Natural killer cell (primary cell): ENCODE measurements around the gene ZNRF3. TPM values are rescaled to one million over a fixed set of nuclear protein-coding genes. Genes with fewer than 3 reads are reported as not detected.

Source experiments
- ATAC-seq, 3 donors: fragments of 150-1000 bp in 2 of 3; fragments of 200-7000 bp in 1 of 3; cut with Tn5 transposase; 1 replicate in 1 of 3; 2 replicates in 2 of 3; pipeline ENCODE4 v1.10.0; 2021; ENCODE audit warnings: mild to moderate bottlenecking in 2 of 3, moderate library complexity in 2 of 3
- DNase-seq, 2 donors: peaks; one replicate each; pipeline versions ENCODE4 v3.0.0 to v3.0.0-alpha.2; 2013 to 2021; ENCODE audit warnings: mixed read lengths in 1 of 2
- H3K27ac ChIP-seq: one replicate; pipeline ENCODE4 v1.5.1; 2013; ENCODE audit warnings: mild to moderate bottlenecking, low read length
- H3K27me3 ChIP-seq: one replicate; pipeline ENCODE4 v1.6.1; 2013; ENCODE audit warnings: low read length; ENCODE audit not compliant: control insufficient read depth, insufficient read depth
- H3K36me3 ChIP-seq: one replicate; pipeline ENCODE4 v1.6.1; 2013; ENCODE audit warnings: low read length; ENCODE audit not compliant: control insufficient read depth, insufficient read depth
- H3K4me1 ChIP-seq: one replicate; pipeline ENCODE4 v1.6.1; 2013; ENCODE audit warnings: low read length; ENCODE audit not compliant: control insufficient read depth, insufficient read depth
- H3K4me3 ChIP-seq: one replicate; pipeline ENCODE4 v1.5.1; 2013; ENCODE audit warnings: low read length
- H3K9me3 ChIP-seq: one replicate; pipeline ENCODE4 v1.6.1; 2013; ENCODE audit warnings: low read length; ENCODE audit not compliant: control insufficient read depth, insufficient read depth
- H3K27ac Mint-ChIP-seq, 2 donors: one replicate each; pipeline ENCODE4 v1.8.0; 2022; ENCODE audit warnings: mild to moderate bottlenecking in 2 of 2, mixed read lengths in 2 of 2, moderate library complexity in 1 of 2
- H3K27me3 Mint-ChIP-seq, 2 donors: one replicate each; pipeline ENCODE4 v1.8.0; 2022; ENCODE audit warnings: low read depth in 2 of 2, mixed read lengths in 2 of 2
- H3K36me3 Mint-ChIP-seq: one replicate; pipeline ENCODE4 v1.8.0; 2022; ENCODE audit warnings: mixed read lengths
- H3K4me1 Mint-ChIP-seq, 2 donors: one replicate each; pipeline ENCODE4 v1.8.0; 2022; ENCODE audit warnings: mixed read lengths in 2 of 2
- H3K4me3 Mint-ChIP-seq: one replicate; pipeline ENCODE4 v1.8.0; 2022; ENCODE audit warnings: mild to moderate bottlenecking, moderate library complexity, mixed read lengths
- H3K9me3 Mint-ChIP-seq, 2 donors: one replicate each; pipeline ENCODE4 v1.8.0; 2022; ENCODE audit warnings: mixed read lengths in 2 of 2
- WGBS: methylation state at CpG from one replicate; pipeline ENCODE4 v1.1.7; 2013; ENCODE audit warnings: missing lambda C conversion rate; ENCODE audit not compliant: insufficient coverage; 5-methylcytosine and 5-hydroxymethylcytosine counted together
- intact Hi-C: fragments of 100-400 bp; cut with micrococcal nuclease; formaldehyde crosslinking; loops from one replicate; pipeline ENCODE4 v1.14.2; 2022
- total RNA-seq, 4 donors: library from RNA; stranded (reverse); fragments of 120-200 nt in 1 of 4; gene quantifications; one replicate each; pipeline versions ENCODE4 v1.2.3 to v1.2.4, GENCODE V29; 2013 to 2022
- TF ChIP-seq, protein P1 (sequence below): fragments of 200-600 bp; IDR thresholded peaks from one replicate; pipeline ENCODE4 v1.8.0; 2022; ENCODE audit warnings: antibody characterized with exemption

Gene ZNRF3
- total RNA-seq, 3 donors from 2014 or later (not counting 1 experiment from before 2014, with no cell fraction given) = 0.23 to 0.34 (median 0.33) TPM

GRCh38 chr22:29032014-29032475 lies 148.7 kb downstream of the ZNRF3 start:
- intact Hi-C loops = loop anchor here (5.0 kb wide), 2 partner anchors 75 to 95 kb away; no protein-coding TSS in a partner anchor
- H3K9me3 ChIP-seq = no peaks in the 10 kb centered on the region
- 89% methylated on average over 8 of the region's 8 CpGs for WGBS

GRCh38 chr22:29032584-29032983 lies 149.2 kb downstream of the ZNRF3 start:
- WGBS = 94% methylated on average over 2 of the region's 2 CpGs

More at GRCh38 chr22:29032014-29032475, 148.7 kb downstream of the ZNRF3 start:
- Histone ChIP-seq H3K27me3 (peaks cover 33% of the 10 kb centered on the region), H3K36me3 (no peaks in the 10 kb centered on the region), H3K4me3 (no peak overlapping the region), H3K27ac (no peak overlapping the region), H3K4me1 (peaks cover 25% of the 10 kb centered on the region)
- H3K27ac Mint-ChIP-seq = no peak overlapping the region
- peak in 1 of 3 donors; percentile 16 for ATAC-seq
- H3K9me3 Mint-ChIP-seq = no peaks in the 10 kb centered on the region
- peaks cover 51 to 65% of the 10 kb centered on the region in 2 donors for H3K27me3 Mint-ChIP-seq
- H3K4me1 Mint-ChIP-seq = peaks cover 20 to 28% of the 10 kb centered on the region in 2 donors
- H3K4me3 Mint-ChIP-seq = no peak overlapping the region
- TF ChIP-seq, protein P1, sequence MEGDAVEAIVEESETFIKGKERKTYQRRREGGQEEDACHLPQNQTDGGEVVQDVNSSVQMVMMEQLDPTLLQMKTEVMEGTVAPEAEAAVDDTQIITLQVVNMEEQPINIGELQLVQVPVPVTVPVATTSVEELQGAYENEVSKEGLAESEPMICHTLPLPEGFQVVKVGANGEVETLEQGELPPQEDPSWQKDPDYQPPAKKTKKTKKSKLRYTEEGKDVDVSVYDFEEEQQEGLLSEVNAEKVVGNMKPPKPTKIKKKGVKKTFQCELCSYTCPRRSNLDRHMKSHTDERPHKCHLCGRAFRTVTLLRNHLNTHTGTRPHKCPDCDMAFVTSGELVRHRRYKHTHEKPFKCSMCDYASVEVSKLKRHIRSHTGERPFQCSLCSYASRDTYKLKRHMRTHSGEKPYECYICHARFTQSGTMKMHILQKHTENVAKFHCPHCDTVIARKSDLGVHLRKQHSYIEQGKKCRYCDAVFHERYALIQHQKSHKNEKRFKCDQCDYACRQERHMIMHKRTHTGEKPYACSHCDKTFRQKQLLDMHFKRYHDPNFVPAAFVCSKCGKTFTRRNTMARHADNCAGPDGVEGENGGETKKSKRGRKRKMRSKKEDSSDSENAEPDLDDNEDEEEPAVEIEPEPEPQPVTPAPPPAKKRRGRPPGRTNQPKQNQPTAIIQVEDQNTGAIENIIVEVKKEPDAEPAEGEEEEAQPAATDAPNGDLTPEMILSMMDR = no peak
- H3K36me3 Mint-ChIP-seq = no peaks in the 10 kb centered on the region
- DNase-seq = no peak

DNA sequence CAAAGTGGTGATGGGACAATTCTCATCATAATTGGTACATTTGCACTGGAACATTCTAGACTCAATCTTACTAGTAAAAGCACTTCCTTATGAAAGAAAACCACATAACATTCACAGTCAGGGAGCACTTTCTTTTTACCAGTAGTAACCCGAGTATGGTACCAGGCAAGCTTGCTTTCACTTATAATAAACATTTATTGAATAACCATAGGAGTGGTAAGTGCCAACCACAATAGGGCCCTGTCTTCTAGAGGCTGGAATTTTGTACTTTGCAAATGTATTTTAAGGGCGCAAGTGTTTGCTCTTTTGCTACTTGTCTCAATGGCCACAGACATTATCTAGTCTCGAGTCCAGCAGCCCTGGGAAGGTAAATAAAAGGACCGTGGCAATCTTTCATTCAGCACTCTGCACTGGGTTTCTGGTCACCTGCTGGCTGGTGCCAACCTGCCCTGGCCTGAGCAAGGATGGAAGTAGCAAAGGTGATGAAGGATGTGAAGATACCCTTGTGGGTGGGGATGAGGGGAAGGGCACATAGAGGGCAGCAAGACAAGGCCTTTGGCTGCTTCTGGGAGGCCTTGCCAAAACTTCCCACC lies 154.1 kb downstream of the ZNRF3 start:
- H3K27ac Mint-ChIP-seq = no peak overlapping the region
- no peak overlapping the region for H3K27ac ChIP-seq
- intact Hi-C loops = no loop called here
- no peaks in the 10 kb centered on the region for H3K36me3 Mint-ChIP-seq
- ATAC-seq (no peak), DNase-seq (no peak)
- 81% methylated on average over 3 of the region's 4 CpGs for WGBS
- peaks cover 11% of the 10 kb centered on the region for H3K27me3 ChIP-seq
- no peaks in the 10 kb centered on the region for H3K36me3 ChIP-seq
- TF ChIP-seq, protein P1 = no peak
- H3K9me3 Mint-ChIP-seq = no peaks in the 10 kb centered on the region
- no peaks in the 10 kb centered on the region for H3K9me3 ChIP-seq
- H3K27me3 Mint-ChIP-seq = peaks cover 36 to 38% of the 10 kb centered on the region in 2 donors
- H3K4me3 Mint-ChIP-seq = no peak overlapping the region
- H3K4me1 Mint-ChIP-seq = peaks cover 0 to 14% of the 10 kb centered on the region in 2 donors
- H3K4me3 ChIP-seq = no peak overlapping the region
- H3K4me1 ChIP-seq = no peaks in the 10 kb centered on the region

More at GRCh38 chr22:29032584-29032983, 149.2 kb downstream of the ZNRF3 start:
- DNase-seq (no peak), ATAC-seq (no peak)
- H3K4me1 ChIP-seq = peaks cover 25% of the 10 kb centered on the region
- H3K36me3 Mint-ChIP-seq = no peaks in the 10 kb centered on the region
- no peak overlapping the region for H3K27ac Mint-ChIP-seq
- no peaks in the 10 kb centered on the region for H3K9me3 ChIP-seq
- H3K4me1 Mint-ChIP-seq = peaks cover 20 to 33% of the 10 kb centered on the region in 2 donors
- TF ChIP-seq, protein P1 = no peak
- H3K4me3 Mint-ChIP-seq = no peak overlapping the region
- intact Hi-C loops = loop anchor here (5.0 kb wide), 2 partner anchors 75 to 95 kb away; no protein-coding TSS in a partner anchor
- no peaks in the 10 kb centered on the region for H3K36me3 ChIP-seq
- no peak overlapping the region for H3K4me3 ChIP-seq
- peaks cover 51 to 65% of the 10 kb centered on the region in 2 donors for H3K27me3 Mint-ChIP-seq
- H3K9me3 Mint-ChIP-seq = no peaks in the 10 kb centered on the region
- H3K27me3 ChIP-seq = peaks cover 33% of the 10 kb centered on the region
- no peak overlapping the region for H3K27ac ChIP-seq
